H1 (cell line): ENCODE data around the gene MYH16. TPM values are rescaled to one million over a fixed set of nuclear protein-coding genes. Genes with fewer than 3 reads are reported as not detected.

Experiments
- polyA plus RNA-seq, 7 experiments: library from polyadenylated mRNA; depleted of rRNA in 3 of 7; stranded (reverse) in 5 of 7; unstranded in 2 of 7; fragments of >200 nt in 5 of 7; fragments of 200-250 nt in 2 of 7; gene quantifications; 1 replicate in 5 of 7; 2 replicates in 1 of 7; 4 replicates in 1 of 7; pipeline versions ENCODE4 v1.2.1 to v1.2.3, GENCODE V29; 2011 to 2013; ENCODE audit warnings: missing spikeins in 2 of 7, mixed read lengths in 2 of 7
- total RNA-seq: library from RNA; stranded (reverse); fragmentation: NEBNext Ultra II Directional; extraction: Animal tissue kit (Norgen Biotek cat#: 25700); gene quantifications from 2 replicates; pipeline ENCODE4 v1.2.1, GENCODE V29; 2021
- TF ChIP-seq, protein P1 (sequence below): fragments of 300-600 bp; sonication (generic); IDR thresholded peaks from 2 replicates; pipeline ENCODE4 v1.7.1; 2012; ENCODE audit warnings: low read length, moderate library complexity, mild to moderate bottlenecking, inconsistent platforms; ENCODE audit not compliant: insufficient replicate concordance

Gene MYH16
- total and polyA plus RNA-seq, 2 of the 8 experiments (the other 6 are each of a cell fraction or from before 2014, with no cell fraction given): not detected

DNA sequence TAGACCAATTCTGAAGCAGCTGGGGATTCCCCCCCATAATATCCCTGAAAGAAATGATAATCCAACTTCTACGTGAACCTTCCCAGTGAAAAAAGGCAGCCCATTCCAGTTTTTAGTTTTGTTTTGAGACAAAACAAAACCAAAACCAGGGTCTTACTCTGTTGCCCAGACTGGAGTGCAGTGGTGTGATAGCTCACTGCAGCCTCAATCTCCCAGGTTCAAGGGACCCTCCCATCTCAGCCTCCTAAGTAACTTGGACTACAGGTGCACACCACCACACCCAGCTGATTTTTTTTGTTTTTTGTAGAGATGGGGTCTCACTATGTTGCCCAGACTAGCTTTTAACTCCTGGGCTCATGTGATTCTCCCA, 40.5 kb downstream of the MYH16 start (continued):
- TF ChIP-seq, protein P1, sequence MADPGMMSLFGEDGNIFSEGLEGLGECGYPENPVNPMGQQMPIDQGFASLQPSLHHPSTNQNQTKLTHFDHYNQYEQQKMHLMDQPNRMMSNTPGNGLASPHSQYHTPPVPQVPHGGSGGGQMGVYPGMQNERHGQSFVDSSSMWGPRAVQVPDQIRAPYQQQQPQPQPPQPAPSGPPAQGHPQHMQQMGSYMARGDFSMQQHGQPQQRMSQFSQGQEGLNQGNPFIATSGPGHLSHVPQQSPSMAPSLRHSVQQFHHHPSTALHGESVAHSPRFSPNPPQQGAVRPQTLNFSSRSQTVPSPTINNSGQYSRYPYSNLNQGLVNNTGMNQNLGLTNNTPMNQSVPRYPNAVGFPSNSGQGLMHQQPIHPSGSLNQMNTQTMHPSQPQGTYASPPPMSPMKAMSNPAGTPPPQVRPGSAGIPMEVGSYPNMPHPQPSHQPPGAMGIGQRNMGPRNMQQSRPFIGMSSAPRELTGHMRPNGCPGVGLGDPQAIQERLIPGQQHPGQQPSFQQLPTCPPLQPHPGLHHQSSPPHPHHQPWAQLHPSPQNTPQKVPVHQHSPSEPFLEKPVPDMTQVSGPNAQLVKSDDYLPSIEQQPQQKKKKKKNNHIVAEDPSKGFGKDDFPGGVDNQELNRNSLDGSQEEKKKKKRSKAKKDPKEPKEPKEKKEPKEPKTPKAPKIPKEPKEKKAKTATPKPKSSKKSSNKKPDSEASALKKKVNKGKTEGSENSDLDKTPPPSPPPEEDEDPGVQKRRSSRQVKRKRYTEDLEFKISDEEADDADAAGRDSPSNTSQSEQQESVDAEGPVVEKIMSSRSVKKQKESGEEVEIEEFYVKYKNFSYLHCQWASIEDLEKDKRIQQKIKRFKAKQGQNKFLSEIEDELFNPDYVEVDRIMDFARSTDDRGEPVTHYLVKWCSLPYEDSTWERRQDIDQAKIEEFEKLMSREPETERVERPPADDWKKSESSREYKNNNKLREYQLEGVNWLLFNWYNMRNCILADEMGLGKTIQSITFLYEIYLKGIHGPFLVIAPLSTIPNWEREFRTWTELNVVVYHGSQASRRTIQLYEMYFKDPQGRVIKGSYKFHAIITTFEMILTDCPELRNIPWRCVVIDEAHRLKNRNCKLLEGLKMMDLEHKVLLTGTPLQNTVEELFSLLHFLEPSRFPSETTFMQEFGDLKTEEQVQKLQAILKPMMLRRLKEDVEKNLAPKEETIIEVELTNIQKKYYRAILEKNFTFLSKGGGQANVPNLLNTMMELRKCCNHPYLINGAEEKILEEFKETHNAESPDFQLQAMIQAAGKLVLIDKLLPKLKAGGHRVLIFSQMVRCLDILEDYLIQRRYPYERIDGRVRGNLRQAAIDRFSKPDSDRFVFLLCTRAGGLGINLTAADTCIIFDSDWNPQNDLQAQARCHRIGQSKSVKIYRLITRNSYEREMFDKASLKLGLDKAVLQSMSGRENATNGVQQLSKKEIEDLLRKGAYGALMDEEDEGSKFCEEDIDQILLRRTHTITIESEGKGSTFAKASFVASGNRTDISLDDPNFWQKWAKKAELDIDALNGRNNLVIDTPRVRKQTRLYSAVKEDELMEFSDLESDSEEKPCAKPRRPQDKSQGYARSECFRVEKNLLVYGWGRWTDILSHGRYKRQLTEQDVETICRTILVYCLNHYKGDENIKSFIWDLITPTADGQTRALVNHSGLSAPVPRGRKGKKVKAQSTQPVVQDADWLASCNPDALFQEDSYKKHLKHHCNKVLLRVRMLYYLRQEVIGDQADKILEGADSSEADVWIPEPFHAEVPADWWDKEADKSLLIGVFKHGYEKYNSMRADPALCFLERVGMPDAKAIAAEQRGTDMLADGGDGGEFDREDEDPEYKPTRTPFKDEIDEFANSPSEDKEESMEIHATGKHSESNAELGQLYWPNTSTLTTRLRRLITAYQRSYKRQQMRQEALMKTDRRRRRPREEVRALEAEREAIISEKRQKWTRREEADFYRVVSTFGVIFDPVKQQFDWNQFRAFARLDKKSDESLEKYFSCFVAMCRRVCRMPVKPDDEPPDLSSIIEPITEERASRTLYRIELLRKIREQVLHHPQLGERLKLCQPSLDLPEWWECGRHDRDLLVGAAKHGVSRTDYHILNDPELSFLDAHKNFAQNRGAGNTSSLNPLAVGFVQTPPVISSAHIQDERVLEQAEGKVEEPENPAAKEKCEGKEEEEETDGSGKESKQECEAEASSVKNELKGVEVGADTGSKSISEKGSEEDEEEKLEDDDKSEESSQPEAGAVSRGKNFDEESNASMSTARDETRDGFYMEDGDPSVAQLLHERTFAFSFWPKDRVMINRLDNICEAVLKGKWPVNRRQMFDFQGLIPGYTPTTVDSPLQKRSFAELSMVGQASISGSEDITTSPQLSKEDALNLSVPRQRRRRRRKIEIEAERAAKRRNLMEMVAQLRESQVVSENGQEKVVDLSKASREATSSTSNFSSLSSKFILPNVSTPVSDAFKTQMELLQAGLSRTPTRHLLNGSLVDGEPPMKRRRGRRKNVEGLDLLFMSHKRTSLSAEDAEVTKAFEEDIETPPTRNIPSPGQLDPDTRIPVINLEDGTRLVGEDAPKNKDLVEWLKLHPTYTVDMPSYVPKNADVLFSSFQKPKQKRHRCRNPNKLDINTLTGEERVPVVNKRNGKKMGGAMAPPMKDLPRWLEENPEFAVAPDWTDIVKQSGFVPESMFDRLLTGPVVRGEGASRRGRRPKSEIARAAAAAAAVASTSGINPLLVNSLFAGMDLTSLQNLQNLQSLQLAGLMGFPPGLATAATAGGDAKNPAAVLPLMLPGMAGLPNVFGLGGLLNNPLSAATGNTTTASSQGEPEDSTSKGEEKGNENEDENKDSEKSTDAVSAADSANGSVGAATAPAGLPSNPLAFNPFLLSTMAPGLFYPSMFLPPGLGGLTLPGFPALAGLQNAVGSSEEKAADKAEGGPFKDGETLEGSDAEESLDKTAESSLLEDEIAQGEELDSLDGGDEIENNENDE: no peak
- TF ChIP-seq, all 59 proteins: peak for 0
